Fibroblast of gingiva (primary cell): Measurements from ENCODE around the gene IGF2.

Experiments used
- DNase-seq: peaks from one replicate; pipeline ENCODE4 v3.0.0-alpha.2; 2011; ENCODE audit warnings: low read depth

IGF2 gene

GRCh38 chr11:2153581-2154194 lies 14.5 kb upstream of the IGF2 start:
- no peak for DNase-seq

DNA sequence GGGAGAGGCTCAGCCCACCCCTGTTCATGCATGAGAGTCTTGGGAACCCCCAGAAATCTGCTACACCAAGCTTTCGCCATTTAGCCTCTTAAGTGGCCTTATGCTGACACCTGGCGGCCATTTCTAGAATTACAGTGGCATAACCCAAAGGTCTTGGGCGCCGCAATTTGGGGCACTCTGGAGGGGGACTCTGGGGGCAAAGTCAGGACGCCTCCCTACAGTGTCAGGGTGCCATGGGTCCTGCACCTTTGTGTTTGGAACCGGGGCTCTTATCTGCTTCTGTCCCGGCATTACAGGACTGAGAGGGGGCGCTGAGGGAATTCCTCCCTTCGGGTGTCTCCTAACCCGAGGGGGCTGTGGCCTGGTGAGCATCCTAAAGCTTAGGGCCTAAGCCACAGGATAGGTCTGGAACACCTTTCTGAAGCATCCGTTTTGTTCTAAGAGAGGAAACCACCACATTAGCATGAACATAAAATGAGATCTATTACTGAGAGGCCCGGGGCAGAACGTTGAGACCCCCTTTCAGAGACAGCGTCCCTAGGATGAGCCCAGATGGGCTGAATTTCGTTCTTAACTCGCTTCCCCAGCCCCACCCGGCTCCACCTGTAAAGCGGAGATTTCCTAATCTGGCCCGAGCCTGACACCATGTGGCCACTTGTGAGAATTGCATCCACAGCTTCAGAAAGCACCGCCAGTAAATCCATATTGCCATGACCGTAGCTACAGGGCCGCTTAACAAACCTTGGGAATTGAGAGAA lies 12.5 kb upstream of the IGF2 start:
- DNase-seq = peak; percentile 44

- peak; percentile 49 for DNase-seq
These were observed 11.0 kb upstream of the IGF2 start for GRCh38 chr11:2149864-2150847.

DNA sequence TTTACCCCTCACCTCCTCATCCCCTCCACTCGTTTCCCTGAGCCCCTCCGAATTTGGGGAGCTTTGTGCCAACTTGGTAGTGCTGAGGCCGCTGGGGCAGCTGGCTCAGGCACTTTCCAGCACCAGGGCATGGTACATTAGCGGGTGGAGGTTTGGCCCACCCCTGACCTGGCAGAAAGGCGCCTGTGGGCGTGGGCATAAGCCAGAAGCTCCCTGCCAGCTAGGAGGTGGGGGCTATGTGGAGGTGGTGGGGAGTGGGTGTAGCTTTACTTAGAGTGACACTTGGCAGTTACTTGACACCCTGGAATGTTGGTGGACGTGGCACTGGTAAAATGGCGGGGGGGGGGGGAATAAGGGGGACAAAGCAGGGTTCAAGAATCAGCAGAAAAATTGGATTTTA lies 10.3 kb upstream of the IGF2 start:
- no peak for DNase-seq

GRCh38 chr11:2148595-2148994 lies 9.4 kb upstream of the IGF2 start:
- no peak for DNase-seq

GRCh38 chr11:2147391-2147790 lies 8.2 kb upstream of the IGF2 start:
- DNase-seq = no peak

DNA sequence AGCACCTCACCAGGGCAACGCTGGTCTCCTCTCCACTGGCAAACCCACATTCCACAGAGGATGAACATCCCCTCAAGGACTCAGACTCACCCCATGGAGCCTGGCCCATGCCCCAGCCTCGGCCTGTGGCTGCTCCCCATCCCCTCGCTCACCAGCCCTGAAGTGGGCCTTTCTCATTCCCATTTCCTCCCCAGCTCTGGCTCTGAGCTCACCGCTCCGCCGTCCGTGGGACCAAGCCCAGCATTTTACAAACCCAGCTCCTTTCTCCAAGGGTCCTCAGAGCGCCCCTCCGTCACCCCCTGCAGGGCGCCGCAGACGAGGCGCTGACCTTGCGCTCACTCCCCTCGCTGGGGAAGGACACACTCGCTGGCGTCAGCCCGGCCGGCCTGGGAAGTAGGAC lies 6.9 kb upstream of the IGF2 start:
- no peak for DNase-seq

GRCh38 chr11:2144544-2145248 lies 5.5 kb upstream of the IGF2 start:
- no peak for DNase-seq

DNA sequence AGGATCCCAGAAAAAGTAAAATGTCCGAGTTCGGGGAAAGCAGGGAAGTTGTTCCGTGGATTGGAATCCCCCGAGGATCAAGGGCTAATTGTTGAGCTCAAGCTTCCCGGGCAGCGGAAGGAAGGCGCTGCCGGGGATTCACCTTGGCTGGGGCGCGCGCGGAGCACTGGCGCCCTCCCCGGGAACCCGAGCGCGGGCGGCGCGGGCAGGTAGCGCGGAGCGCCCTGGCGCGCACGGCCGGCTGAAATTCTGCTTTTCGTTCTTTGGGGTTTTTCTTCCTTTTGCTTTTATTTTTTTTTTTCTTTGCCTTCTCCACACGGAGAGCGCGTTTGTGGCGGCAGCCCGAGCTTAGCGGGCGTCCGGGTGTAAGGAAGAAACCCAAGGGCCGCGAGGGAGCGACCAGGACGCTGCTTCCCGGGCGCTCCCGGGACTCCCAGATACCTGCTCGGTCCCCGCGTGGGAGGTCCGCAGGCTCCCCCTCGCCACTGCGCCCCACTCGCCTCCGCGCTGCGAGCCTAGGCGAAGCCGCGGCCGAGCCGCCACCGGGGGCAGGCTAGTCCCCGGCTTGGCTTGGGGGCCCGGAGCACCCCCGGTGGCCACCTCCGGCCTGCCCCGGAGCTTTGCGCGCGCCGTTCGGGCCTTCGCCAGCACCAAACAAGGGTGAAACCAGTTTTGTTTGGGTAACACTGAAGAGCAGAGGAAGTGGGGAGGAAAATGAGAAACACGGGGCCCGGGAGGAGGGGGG lies 4.8 kb upstream of the IGF2 start:
- no peak for DNase-seq

GRCh38 chr11:2143477-2143798 lies 4.2 kb upstream of the IGF2 start:
- DNase-seq = no peak

- DNase-seq = no peak
These were observed 3.6 kb upstream of the IGF2 start for GRCh38 chr11:2142762-2143202.

GRCh38 chr11:2142300-2142759 lies 3.1 kb upstream of the IGF2 start:
- peak; percentile 11 for DNase-seq

DNA sequence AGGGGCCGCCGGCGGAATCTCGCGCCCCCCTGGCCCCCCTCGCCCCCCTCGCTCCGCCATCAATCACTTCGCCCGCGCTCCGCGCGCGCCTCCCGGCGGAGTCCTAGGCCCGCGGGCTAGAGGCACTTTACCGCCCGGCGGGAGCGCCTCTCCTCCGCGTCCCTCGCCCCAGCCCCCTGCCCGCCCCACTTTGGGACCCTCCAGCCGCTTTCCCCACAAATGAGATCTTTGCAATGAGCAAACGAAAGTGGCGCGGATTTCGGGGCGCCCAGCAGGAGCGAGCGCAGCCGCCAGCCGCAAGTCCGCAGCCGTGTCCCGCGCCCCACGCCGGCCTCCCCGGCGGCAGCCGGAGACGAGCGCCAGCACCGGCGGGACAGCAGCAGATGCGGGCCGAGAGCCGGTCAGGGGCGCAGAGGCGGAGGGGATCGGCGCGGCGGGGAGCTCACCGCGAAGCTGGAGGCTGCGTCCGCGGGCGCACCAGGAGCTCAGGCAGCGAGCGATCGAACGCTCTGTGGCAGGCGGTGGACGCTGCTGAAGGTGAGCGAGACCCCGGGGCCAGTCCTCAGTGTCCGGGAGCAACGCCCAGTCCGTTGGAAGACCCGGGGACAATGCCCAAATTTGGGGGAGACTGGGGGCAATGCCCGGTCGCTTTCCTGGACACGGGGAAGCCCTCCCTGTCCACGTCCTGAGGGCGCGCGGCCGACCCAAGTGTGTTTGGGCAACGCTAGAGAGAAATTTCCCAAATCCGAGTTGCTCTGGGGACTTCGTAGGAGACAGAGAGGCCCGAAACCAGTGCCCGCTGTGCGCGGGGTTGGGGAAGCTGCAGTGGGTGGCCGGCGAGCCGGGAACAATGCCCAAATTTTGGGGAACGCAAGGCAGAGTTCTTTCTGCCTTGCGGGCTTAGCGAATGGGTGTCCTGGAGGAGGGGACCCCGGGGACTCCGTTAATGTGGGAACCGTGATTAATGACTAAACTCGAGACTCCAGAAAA lies 1.5 kb upstream of the IGF2 start:
- DNase-seq = no peak

- no peak for DNase-seq
These were observed 590 bp upstream of the IGF2 start for GRCh38 chr11:2139621-2140337.

DNA sequence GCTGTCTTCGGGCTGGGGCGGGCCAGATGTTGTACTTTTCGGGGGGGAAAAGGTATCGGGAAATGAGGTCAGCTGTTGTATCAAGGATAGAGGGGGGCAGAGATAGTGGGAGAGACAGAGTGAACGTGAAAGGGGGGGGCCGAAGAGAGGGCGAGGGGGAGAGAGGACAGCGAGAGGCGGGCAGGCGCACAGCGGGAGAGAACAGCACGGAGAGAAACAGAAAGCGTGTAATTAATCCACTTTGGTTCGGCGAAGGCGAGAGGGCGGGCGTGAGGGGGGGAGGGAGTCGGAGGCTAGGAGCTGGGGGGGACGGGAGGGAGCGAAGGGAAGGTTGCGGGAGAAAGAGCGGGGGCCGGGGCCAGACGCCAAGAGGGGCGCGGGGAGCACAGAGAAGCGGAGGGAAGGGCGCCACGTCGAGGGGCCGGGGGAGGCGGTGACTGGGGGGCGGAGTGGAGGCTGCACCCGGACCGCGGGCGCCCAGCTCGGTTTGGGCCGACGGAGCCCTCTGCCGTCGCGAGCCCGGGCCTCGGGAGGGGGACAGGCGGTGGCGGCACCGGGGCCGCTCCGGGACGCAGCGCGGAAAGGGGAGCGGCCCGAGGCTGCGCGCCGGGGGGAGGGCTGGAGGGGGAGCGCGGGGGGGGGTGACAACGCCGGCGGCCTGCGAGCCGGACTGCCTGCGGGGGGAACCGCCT lies 612 bp downstream of the IGF2 start:
- DNase-seq = peak; percentile 17

DNA sequence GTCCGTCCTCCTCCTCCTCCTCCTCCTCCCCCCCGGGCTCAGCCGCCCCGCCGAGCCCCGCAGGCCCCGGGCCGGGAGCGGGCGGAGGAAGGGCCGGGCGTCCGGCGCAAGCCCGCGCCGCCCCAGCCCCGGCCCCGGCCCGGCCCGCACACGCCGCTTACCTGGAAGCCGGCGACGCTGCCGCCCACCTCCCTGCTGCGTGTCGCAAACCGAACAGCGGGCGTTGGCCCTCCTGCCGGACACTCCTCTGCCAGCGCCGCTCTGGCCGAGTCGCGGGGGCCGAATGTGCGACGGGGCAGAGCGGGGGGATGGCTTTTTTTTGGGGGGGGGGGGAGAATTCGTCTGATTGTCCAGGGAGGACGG lies 1.1 kb downstream of the IGF2 start:
- no peak for DNase-seq

- DNase-seq = peak; percentile 76
These were observed 1.8 kb downstream of the IGF2 start for GRCh38 chr11:2137202-2138067.

- DNase-seq = no peak
These were observed 2.3 kb downstream of the IGF2 start for GRCh38 chr11:2136952-2137201.
